IMR-90 (cell line): ENCODE data around the gene LRRC15. TPM values are rescaled to one million over a fixed set of nuclear protein-coding genes. Genes with fewer than 3 reads are reported as not detected.

Source experiments
- ATAC-seq: fragments of 200-7000 bp; cut with Tn5 transposase; 2 replicates; pipeline ENCODE4 v1.9.1; 2020; ENCODE audit warnings: low read depth, mild to moderate bottlenecking, moderate library complexity
- BruUV-seq: library from RNA; stranded (reverse); fragments of 400-500 nt; replicated peaks from 2 replicates; lab custom pipeline; 2021; lab: Mats Ljungman, UMichigan
- CTCF ChIA-PET: fragments of 300-600 bp; formaldehyde crosslinking; extraction: SDS; loops from one replicate; lab custom pipeline; 2021; ENCODE audit warnings: antibody characterized with exemption; lab: Yijun Ruan, JAX
- POLR2A ChIA-PET: fragments of 300-600 bp; sonication (Branson Sonifier 250); formaldehyde crosslinking; loops from one replicate; lab custom pipeline; 2022; ENCODE audit warnings: antibody characterized with exemption; ENCODE audit not compliant: unreplicated experiment; lab: Charles Lee
- DNase-seq: peaks from one replicate; pipeline ENCODE4 v3.0.0; 2013
- H2AFZ ChIP-seq: replicated peaks from 2 replicates; pipeline ENCODE3; 2013; ENCODE audit warnings: low read length, mild to moderate bottlenecking; ENCODE audit not compliant: poor library complexity
- H2AK5ac ChIP-seq: 2 replicates; pipeline ENCODE4 v1.6.1; 2013; ENCODE audit warnings: low read depth, low read length, inconsistent platforms
- H2AK9ac ChIP-seq: replicated peaks from 2 replicates; pipeline ENCODE3; 2013; ENCODE audit warnings: mild to moderate bottlenecking, low read depth, low read length, moderate library complexity; ENCODE audit not compliant: poor library complexity
- H2BK120ac ChIP-seq: 2 replicates; pipeline ENCODE4 v1.6.1; 2013; ENCODE audit warnings: low read depth, low read length, inconsistent platforms
- H2BK15ac ChIP-seq: 3 replicates; pipeline ENCODE4 v1.6.1; 2013; ENCODE audit warnings: low read depth, low read length, inconsistent platforms
- H2BK20ac ChIP-seq: 2 replicates; pipeline ENCODE4 v1.6.1; 2013; ENCODE audit warnings: low read depth, mild to moderate bottlenecking, inconsistent platforms, low read length, moderate library complexity
- H2BK5ac ChIP-seq: 2 replicates; pipeline ENCODE4 v1.6.1; 2013; ENCODE audit warnings: mild to moderate bottlenecking, low read depth, low read length, inconsistent platforms; ENCODE audit not compliant: poor library complexity, severe bottlenecking
- H3K14ac ChIP-seq: replicated peaks from 2 replicates; pipeline ENCODE4 v1.6.1; 2013; ENCODE audit warnings: low read depth, low read length, inconsistent platforms
- H3K18ac ChIP-seq: 2 replicates; pipeline ENCODE4 v1.6.1; 2013; ENCODE audit warnings: low read depth, low read length, control low read depth
- H3K23ac ChIP-seq: 2 replicates; pipeline ENCODE4 v1.6.1; 2013; ENCODE audit warnings: low read depth, low read length, inconsistent platforms
- H3K27ac ChIP-seq: 2 replicates; pipeline ENCODE4 v1.5.1; 2013; ENCODE audit warnings: mild to moderate bottlenecking, control low read depth, low read length; ENCODE audit not compliant: insufficient read depth
- H3K27me3 ChIP-seq: 2 replicates; pipeline ENCODE4 v1.6.1; 2013; ENCODE audit warnings: low read length; ENCODE audit not compliant: control insufficient read depth, insufficient read depth
- H3K36me3 ChIP-seq: 2 replicates; pipeline ENCODE4 v1.6.1; 2013; ENCODE audit warnings: low read length, mixed read lengths; ENCODE audit not compliant: control insufficient read depth, insufficient read depth
- H3K4ac ChIP-seq: 2 replicates; pipeline ENCODE4 v1.6.1; 2013; ENCODE audit warnings: low read depth, low read length, inconsistent platforms
- H3K4me1 ChIP-seq: 2 replicates; pipeline ENCODE4 v1.6.1; 2013; ENCODE audit warnings: low read length, mixed read lengths; ENCODE audit not compliant: control insufficient read depth, insufficient read depth
- H3K4me2 ChIP-seq: 2 replicates; pipeline ENCODE4 v1.6.1; 2013; ENCODE audit warnings: low read depth, mild to moderate bottlenecking, control low read depth, low read length, moderate library complexity
- H3K4me3 ChIP-seq: 2 replicates; pipeline ENCODE4 v1.5.1; 2013; ENCODE audit warnings: low read depth, mild to moderate bottlenecking, control low read depth, low read length, moderate library complexity; ENCODE audit not compliant: insufficient read depth
- H3K56ac ChIP-seq: 2 replicates; pipeline ENCODE4 v1.6.1; 2013; ENCODE audit warnings: low read length, inconsistent platforms; ENCODE audit not compliant: insufficient read depth; ENCODE audit errors: extremely low read depth
- H3K79me1 ChIP-seq, 2 experiments: 2 replicates each; pipeline ENCODE4 v1.6.1; 2013; ENCODE audit warnings: low read length in 2 of 2, inconsistent platforms in 1 of 2, low read depth in 1 of 2
- H3K9ac ChIP-seq: 2 replicates; pipeline ENCODE4 v1.6.1; 2013; ENCODE audit warnings: low read depth, low read length, control low read depth
- H3K9me1 ChIP-seq: 2 replicates; pipeline ENCODE4 v1.6.1; 2013; ENCODE audit warnings: low read length, inconsistent platforms; ENCODE audit not compliant: insufficient read depth
- H3K9me3 ChIP-seq: 2 replicates; pipeline ENCODE4 v1.6.1; 2013; ENCODE audit warnings: low read length; ENCODE audit not compliant: control insufficient read depth, insufficient read depth
- H4K20me1 ChIP-seq: 2 replicates; pipeline ENCODE4 v1.6.1; 2013; ENCODE audit warnings: low read length, inconsistent platforms; ENCODE audit not compliant: insufficient read depth
- H4K5ac ChIP-seq: 2 replicates; pipeline ENCODE4 v1.6.1; 2013; ENCODE audit warnings: mild to moderate bottlenecking, low read depth, low read length, control low read depth
- H4K8ac ChIP-seq, 2 experiments: 2 replicates each; pipeline ENCODE4 v1.6.1; 2013; ENCODE audit warnings: low read depth in 2 of 2, low read length in 2 of 2, control low read depth in 1 of 2, inconsistent platforms in 1 of 2
- H4K91ac ChIP-seq: 2 replicates; pipeline ENCODE4 v1.6.1; 2013; ENCODE audit warnings: low read depth, low read length, inconsistent platforms; ENCODE audit not compliant: insufficient read depth
- BHLHE40 ChIP-seq: fragments of 150-350 bp; IDR thresholded peaks from 2 replicates; pipeline ENCODE4 v1.6.1; 2016; ENCODE audit warnings: mild to moderate bottlenecking, low read depth, low read length
- CEBPB ChIP-seq: IDR thresholded peaks from 2 replicates; pipeline ENCODE4 v1.6.1; 2012; ENCODE audit warnings: low read depth, low read length, improper control_type of control experiment
- CHD1 ChIP-seq: IDR thresholded peaks from 2 replicates; pipeline ENCODE4 v1.6.1; 2012; ENCODE audit warnings: low read depth, low read length, improper control_type of control experiment
- CTCF ChIP-seq: conservative IDR thresholded peaks from 2 replicates; pipeline ENCODE4 v1.5.1; 2012; ENCODE audit warnings: mild to moderate bottlenecking, low read depth, low read length, improper control_type of control experiment
- FOS ChIP-seq: fragments of 150-350 bp; IDR thresholded peaks from 2 replicates; pipeline ENCODE4 v1.6.1; 2016; ENCODE audit warnings: low read depth, low read length
- MAFK ChIP-seq: IDR thresholded peaks from 2 replicates; pipeline ENCODE4 v1.6.1; 2012; ENCODE audit warnings: low read depth, low read length, improper control_type of control experiment
- MAZ ChIP-seq: IDR thresholded peaks from 2 replicates; pipeline ENCODE4 v1.6.1; 2012; ENCODE audit warnings: low read depth, mild to moderate bottlenecking, low read length, improper control_type of control experiment, moderate library complexity, borderline replicate concordance
- MXI1 ChIP-seq: IDR thresholded peaks from 2 replicates; pipeline ENCODE4 v1.6.1; 2012; ENCODE audit warnings: low read depth, mild to moderate bottlenecking, low read length, moderate library complexity, borderline replicate concordance
- NFE2L2 ChIP-seq: fragments of 150-350 bp; IDR thresholded peaks from 2 replicates; pipeline ENCODE4 v1.6.1; 2016; ENCODE audit warnings: low read depth, mild to moderate bottlenecking, low read length
- POLR2A ChIP-seq: IDR thresholded peaks from 2 replicates; pipeline ENCODE4 v1.6.1; 2012; ENCODE audit warnings: mild to moderate bottlenecking, low read depth, low read length
- RAD21 ChIP-seq: IDR thresholded peaks from 2 replicates; pipeline ENCODE4 v1.6.1; 2012; ENCODE audit warnings: low read length, improper control_type of control experiment
- RCOR1 ChIP-seq: IDR thresholded peaks from 2 replicates; pipeline ENCODE4 v1.6.1; 2012; ENCODE audit warnings: mild to moderate bottlenecking, low read length, improper control_type of control experiment; ENCODE audit not compliant: insufficient replicate concordance
- RFX5 ChIP-seq: IDR thresholded peaks from 2 replicates; pipeline ENCODE4 v1.8.0; 2012; ENCODE audit warnings: low read depth, mild to moderate bottlenecking, low read length, moderate library complexity
- SMC3 ChIP-seq: fragments of 150-350 bp; IDR thresholded peaks from 2 replicates; pipeline ENCODE4 v1.6.1; 2016; ENCODE audit warnings: low read depth, mild to moderate bottlenecking, antibody characterized with exemption, low read length, moderate library complexity
- WGBS, 2 experiments: methylation state at CpG; one replicate each; pipeline versions ENCODE4 v1.1.5 to v1.1.7; 2013; ENCODE audit warnings: missing lambda C conversion rate in 2 of 2; ENCODE audit not compliant: insufficient read length in 1 of 2; ENCODE audit errors: extremely low coverage in 2 of 2; 5-methylcytosine and 5-hydroxymethylcytosine counted together
- dilution Hi-C: fragments of 300-500 bp; cut with HindIII; formaldehyde crosslinking; loops from one replicate; pipeline ENCODE4 v1.14.3; 2018; ENCODE audit warnings: low sequenced_read_pairs; ENCODE audit not compliant: unreplicated experiment
- in situ Hi-C: fragments of 300-500 bp; cut with MboI; formaldehyde crosslinking; loops from 3 replicates; pipeline ENCODE4 v1.14.3; 2019; ENCODE audit warnings: low sequenced_read_pairs, inconsistent platforms, mixed read lengths
- intact Hi-C: fragments of 100-400 bp; cut with micrococcal nuclease; formaldehyde crosslinking; loops from 2 replicates; pipeline ENCODE4 v1.10.0; 2022
- polyA plus RNA-seq, 3 experiments: library from polyadenylated mRNA; depleted of rRNA; stranded (reverse); fragments of >200 nt; gene quantifications; 2 replicates each; pipeline ENCODE4 v1.2.3, GENCODE V29; 2012; ENCODE audit warnings: low replicate concordance in 1 of 3
- total RNA-seq: library from RNA; depleted of rRNA; stranded (reverse); fragments of >200 nt; gene quantifications from 2 replicates; pipeline ENCODE4 v1.2.3, GENCODE V29; 2012
- TF ChIP-seq, protein P1 (sequence below): fragments of 150-350 bp; IDR thresholded peaks from 2 replicates; pipeline ENCODE4 v1.6.1; 2017; ENCODE audit warnings: mild to moderate bottlenecking, antibody characterized with exemption, low read length, low read depth
- TF ChIP-seq, protein P2 (sequence below): fragments of 150-350 bp; IDR thresholded peaks from 2 replicates; pipeline ENCODE4 v1.6.1; 2016; ENCODE audit warnings: low read depth, mild to moderate bottlenecking, low read length, moderate library complexity, borderline replicate concordance

Gene LRRC15
- total and polyA plus RNA-seq, 2 of the 4 experiments (the other 2 are of a cell fraction): 2.5 to 9.0 TPM

DNA sequence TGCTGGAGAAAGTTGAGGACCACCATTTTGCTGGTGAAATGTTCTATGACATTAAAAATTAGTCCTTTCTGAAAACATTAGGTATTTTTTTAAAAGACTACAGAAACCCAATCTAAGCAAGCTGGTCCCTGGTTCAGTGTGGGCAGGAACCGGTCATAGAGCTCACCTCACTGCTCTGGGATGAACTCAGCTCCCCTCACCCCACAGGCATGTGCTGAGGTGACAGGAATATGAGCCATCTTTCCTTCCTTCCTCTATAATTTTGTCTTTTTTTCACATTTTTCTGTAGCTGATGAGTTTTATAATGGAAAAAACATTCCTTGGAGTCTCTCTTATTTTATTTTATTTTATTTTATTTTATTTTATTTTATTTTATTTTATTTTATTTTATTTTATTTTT is 8.2 kb upstream of the LRRC15 start:
- H3K9ac ChIP-seq: no peak overlapping the region
- H4K8ac ChIP-seq: no peak overlapping the region
- H4K91ac ChIP-seq: no peak overlapping the region
- BruUV-seq: no TSS peak
- ChIA-PET CTCF (no interaction called here), POLR2A (no interaction called here)
- ATAC-seq (no peak), DNase-seq (no peak)
- H3K27ac ChIP-seq: no peak overlapping the region
- H2AFZ ChIP-seq: no peak overlapping the region
- no peak overlapping the region for H3K4ac ChIP-seq
- no peak overlapping the region for H3K4me2 ChIP-seq
- H3K9me3 ChIP-seq: no peaks in the 10 kb centered on the region
- in situ Hi-C loops: no loop called here
- intact Hi-C loops: no loop called here
- H2BK20ac ChIP-seq: no peak overlapping the region
- no peak overlapping the region for H2BK5ac ChIP-seq
- dilution Hi-C loops: no loop called here
- H3K36me3 ChIP-seq: no peaks in the 10 kb centered on the region
- no peaks in the 10 kb centered on the region for H3K79me1 ChIP-seq
- H4K20me1 ChIP-seq: no peaks in the 10 kb centered on the region
- H2BK15ac ChIP-seq: no peak overlapping the region
- peaks cover 23% of the 10 kb centered on the region for H3K27me3 ChIP-seq
- no peak overlapping the region for H3K18ac ChIP-seq
- H2AK5ac ChIP-seq: no peak overlapping the region
- no peak overlapping the region for H3K14ac ChIP-seq
- no CpG with 5 or more reads among the region's 1 CpG for WGBS, 2 experiments
- 0 out of 2 replicates have a peak, but pooled peaks cover 3% of the 10 kb centered on the region for H3K9me1 ChIP-seq
- TF ChIP-seq POLR2A: no peak
- no peak for TF ChIP-seq MXI1
- no peak for TF ChIP-seq RFX5
- no peak for TF ChIP-seq CEBPB
- TF ChIP-seq, protein P1, sequence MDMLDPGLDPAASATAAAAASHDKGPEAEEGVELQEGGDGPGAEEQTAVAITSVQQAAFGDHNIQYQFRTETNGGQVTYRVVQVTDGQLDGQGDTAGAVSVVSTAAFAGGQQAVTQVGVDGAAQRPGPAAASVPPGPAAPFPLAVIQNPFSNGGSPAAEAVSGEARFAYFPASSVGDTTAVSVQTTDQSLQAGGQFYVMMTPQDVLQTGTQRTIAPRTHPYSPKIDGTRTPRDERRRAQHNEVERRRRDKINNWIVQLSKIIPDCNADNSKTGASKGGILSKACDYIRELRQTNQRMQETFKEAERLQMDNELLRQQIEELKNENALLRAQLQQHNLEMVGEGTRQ: no peak
- no peak for TF ChIP-seq FOS
- TF ChIP-seq RAD21: no peak
- TF ChIP-seq, protein P2, sequence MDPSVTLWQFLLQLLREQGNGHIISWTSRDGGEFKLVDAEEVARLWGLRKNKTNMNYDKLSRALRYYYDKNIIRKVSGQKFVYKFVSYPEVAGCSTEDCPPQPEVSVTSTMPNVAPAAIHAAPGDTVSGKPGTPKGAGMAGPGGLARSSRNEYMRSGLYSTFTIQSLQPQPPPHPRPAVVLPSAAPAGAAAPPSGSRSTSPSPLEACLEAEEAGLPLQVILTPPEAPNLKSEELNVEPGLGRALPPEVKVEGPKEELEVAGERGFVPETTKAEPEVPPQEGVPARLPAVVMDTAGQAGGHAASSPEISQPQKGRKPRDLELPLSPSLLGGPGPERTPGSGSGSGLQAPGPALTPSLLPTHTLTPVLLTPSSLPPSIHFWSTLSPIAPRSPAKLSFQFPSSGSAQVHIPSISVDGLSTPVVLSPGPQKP: no peak
- no peak for TF ChIP-seq CTCF
- TF ChIP-seq BHLHE40: no peak
- TF ChIP-seq MAZ: no peak
- no peak for TF ChIP-seq MAFK
- TF ChIP-seq RCOR1: no peak
- no peak for TF ChIP-seq CHD1
- no peak for TF ChIP-seq SMC3
- no peak for TF ChIP-seq NFE2L2
- no peak overlapping the region for H2AK9ac ChIP-seq
- H3K4me3 ChIP-seq: no peak overlapping the region
- no peaks in the 10 kb centered on the region for H3K4me1 ChIP-seq
- no peak overlapping the region for H4K5ac ChIP-seq
- H2BK120ac ChIP-seq: no peak overlapping the region
- no peak overlapping the region for H3K23ac ChIP-seq
- H3K56ac ChIP-seq: no peak overlapping the region
